ENCODE results near the gene RAB15.

The RAB15 gene

DNA sequence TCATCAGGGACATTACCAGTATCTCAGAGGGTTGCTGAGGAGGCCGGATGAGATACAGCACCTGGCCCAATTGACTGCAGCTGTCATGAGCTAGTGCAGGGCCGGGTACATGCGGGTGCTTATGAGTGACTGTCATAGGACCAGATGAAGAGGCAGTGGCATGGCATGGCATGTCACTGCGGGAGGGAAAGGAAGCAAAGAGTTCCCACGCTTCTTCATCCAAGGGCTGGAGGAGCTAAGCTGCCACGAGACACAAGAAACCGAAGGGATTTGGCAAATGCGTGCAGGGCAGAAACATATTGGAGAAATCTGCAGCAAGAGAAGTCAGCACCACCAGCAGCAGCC is 18.9 kb downstream of the RAB15 start:
- POLR2A ChIA-PET, result no interaction called here
- Histone ChIP-seq H3K4me3 (ENCODE audit: low read depth, low read length) (no peak overlapping the region), H3K27ac (ENCODE audit: extremely low read depth, low read depth, low read length) (no peak overlapping the region), H3K4me1 (ENCODE audit: control insufficient read depth, insufficient read depth, low read length) (no peaks in the 10 kb centered on the region), H3K36me3 (ENCODE audit: control insufficient read depth in 2 of 2, insufficient read depth in 1 of 2, low read length in 2 of 2) (peaks cover 0 to 36% of the 10 kb centered on the region in 2 experiments; a peak in 2 of 3 replicates), H3K9me3 (ENCODE audit: control insufficient read depth, insufficient read depth, low read depth, low read length) (no peaks in the 10 kb centered on the region)
- TF ChIP-seq ZNF248 (tag by site-specific recombination; IDR thresholded peaks at IDR 0.05) (no peak), ZBTB21 (tag by site-specific recombination; IDR thresholded peaks at IDR 0.05) (no peak)
- TF ChIP-seq, protein P1, sequence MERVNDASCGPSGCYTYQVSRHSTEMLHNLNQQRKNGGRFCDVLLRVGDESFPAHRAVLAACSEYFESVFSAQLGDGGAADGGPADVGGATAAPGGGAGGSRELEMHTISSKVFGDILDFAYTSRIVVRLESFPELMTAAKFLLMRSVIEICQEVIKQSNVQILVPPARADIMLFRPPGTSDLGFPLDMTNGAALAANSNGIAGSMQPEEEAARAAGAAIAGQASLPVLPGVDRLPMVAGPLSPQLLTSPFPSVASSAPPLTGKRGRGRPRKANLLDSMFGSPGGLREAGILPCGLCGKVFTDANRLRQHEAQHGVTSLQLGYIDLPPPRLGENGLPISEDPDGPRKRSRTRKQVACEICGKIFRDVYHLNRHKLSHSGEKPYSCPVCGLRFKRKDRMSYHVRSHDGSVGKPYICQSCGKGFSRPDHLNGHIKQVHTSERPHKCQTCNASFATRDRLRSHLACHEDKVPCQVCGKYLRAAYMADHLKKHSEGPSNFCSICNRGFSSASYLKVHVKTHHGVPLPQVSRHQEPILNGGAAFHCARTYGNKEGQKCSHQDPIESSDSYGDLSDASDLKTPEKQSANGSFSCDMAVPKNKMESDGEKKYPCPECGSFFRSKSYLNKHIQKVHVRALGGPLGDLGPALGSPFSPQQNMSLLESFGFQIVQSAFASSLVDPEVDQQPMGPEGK (tag by site-specific recombination; IDR thresholded peaks at IDR 0.05), result no peak
- CTCF ChIA-PET, result interaction anchor here (0.5 to 1.2 kb wide), 3 partner anchors 10 to 75 kb away, joined by 3 to 4 read pairs (median 3); no protein-coding TSS in a partner anchor

DNA sequence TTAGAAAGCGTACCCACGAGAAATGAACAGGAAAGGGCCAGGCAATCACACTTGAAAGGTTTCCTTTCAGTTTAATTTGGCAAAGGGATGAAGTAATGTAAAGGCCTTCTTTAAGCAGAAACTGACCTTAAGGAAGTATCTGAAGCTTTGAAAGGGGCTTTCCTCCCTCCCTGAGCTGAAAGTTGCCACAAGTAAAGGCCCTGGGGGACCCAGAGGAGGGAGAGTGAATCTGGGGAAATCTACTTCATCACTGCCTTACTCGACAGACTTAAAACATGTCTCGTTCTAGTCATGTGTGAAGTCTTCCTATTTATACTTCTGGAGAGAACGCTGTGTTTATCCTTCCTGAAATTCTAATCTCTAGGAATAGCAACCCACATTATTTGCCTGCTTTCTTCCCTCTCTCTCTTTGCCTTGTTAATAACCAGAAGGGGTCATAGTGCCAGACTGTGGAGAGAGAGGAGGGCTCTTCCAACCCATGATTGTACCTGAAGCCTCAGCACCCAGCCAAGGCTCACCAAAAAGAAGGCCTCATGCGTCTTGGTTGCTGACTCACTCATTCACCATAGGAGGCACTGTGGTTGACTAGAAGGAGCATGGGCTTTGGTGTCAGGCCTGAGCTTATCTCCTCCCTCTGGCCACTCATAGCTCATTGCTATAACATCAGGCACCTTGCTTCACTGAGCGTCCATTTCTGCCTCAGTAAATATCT is 19.4 kb downstream of the RAB15 start:
- ChIA-PET POLR2A (no interaction called here), CTCF (interaction anchor here (0.5 to 1.2 kb wide), 2 partner anchors 32 to 75 kb away, joined by 3 to 4 read pairs; no protein-coding TSS in a partner anchor)
- Histone ChIP-seq H3K36me3 (ENCODE audit: control insufficient read depth in 2 of 2, insufficient read depth in 1 of 2, low read length in 2 of 2) (peaks cover 0 to 41% of the 10 kb centered on the region in 2 experiments; a peak in 2 of 3 replicates), H3K9me3 (ENCODE audit: control insufficient read depth, insufficient read depth, low read depth, low read length) (no peaks in the 10 kb centered on the region), H3K27ac (ENCODE audit: extremely low read depth, low read depth, low read length) (no peak overlapping the region), H3K4me1 (ENCODE audit: control insufficient read depth, insufficient read depth, low read length) (no peaks in the 10 kb centered on the region), H3K4me3 (ENCODE audit: low read depth, low read length) (no peak overlapping the region)
- TF ChIP-seq, protein P2, sequence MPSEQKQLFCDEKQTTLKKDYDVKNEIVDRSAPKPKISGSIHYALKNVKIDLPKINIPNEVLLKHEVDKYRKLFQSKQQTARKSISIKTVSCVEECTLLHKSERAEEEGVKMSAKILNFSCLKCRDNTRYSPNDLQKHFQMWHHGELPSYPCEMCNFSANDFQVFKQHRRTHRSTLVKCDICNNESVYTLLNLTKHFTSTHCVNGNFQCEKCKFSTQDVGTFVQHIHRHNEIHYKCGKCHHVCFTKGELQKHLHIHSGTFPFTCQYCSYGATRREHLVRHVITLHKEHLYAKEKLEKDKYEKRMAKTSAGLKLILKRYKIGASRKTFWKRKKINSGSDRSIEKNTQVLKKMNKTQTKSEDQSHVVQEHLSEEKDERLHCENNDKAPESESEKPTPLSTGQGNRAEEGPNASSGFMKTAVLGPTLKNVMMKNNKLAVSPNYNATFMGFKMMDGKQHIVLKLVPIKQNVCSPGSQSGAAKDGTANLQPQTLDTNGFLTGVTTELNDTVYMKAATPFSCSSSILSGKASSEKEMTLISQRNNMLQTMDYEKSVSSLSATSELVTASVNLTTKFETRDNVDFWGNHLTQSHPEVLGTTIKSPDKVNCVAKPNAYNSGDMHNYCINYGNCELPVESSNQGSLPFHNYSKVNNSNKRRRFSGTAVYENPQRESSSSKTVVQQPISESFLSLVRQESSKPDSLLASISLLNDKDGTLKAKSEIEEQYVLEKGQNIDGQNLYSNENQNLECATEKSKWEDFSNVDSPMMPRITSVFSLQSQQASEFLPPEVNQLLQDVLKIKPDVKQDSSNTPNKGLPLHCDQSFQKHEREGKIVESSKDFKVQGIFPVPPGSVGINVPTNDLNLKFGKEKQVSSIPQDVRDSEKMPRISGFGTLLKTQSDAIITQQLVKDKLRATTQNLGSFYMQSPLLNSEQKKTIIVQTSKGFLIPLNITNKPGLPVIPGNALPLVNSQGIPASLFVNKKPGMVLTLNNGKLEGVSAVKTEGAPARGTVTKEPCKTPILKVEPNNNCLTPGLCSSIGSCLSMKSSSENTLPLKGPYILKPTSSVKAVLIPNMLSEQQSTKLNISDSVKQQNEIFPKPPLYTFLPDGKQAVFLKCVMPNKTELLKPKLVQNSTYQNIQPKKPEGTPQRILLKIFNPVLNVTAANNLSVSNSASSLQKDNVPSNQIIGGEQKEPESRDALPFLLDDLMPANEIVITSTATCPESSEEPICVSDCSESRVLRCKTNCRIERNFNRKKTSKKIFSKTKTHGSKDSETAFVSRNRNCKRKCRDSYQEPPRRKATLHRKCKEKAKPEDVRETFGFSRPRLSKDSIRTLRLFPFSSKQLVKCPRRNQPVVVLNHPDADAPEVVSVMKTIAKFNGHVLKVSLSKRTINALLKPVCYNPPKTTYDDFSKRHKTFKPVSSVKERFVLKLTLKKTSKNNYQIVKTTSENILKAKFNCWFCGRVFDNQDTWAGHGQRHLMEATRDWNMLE (tag by site-specific recombination; conservative IDR thresholded peaks at IDR 0.05; ENCODE audit: low read depth), result no peak
- TF ChIP-seq GLI4 (tag by site-specific recombination; IDR thresholded peaks at IDR 0.05), result no peak
- TF ChIP-seq ZNF10 (tag by site-specific recombination; IDR thresholded peaks at IDR 0.05), result no peak
- no peak for TF ChIP-seq ZNF623 (tag by site-specific recombination; IDR thresholded peaks at IDR 0.05)
- TF ChIP-seq ZNF133 (tag by site-specific recombination; IDR thresholded peaks at IDR 0.05), result no peak

DNA sequence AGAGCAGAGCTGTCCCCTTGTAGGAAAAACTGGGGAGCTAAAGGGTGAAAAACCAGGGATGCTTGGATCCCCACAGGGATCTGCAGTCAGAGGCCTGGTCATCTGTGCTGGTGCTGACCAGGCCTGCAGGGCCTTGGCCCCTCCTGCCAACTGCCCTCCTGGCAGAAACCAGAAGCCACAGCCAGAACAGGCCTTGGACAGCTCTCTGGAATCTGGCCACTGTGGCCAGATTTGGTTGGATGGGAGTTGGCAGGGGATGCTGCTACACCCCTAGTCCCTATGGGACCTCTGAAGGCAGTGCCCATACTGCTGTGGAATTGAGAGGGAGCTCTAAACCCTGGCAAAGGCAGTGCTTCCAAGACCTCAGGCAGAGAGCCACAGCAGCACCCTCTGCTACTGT is 20.4 kb downstream of the RAB15 start:
- Histone ChIP-seq H3K4me1 (ENCODE audit: control insufficient read depth, insufficient read depth, low read length) (no peaks in the 10 kb centered on the region), H3K9me3 (ENCODE audit: control insufficient read depth, insufficient read depth, low read depth, low read length) (no peaks in the 10 kb centered on the region), H3K27ac (ENCODE audit: extremely low read depth, low read depth, low read length) (no peak overlapping the region), H3K4me3 (ENCODE audit: low read depth, low read length) (no peak overlapping the region), H3K36me3 (ENCODE audit: control insufficient read depth in 2 of 2, insufficient read depth in 1 of 2, low read length in 2 of 2) (peaks cover 0 to 51% of the 10 kb centered on the region in 2 experiments; a peak in 1 of 3 replicates)
- POLR2A ChIA-PET, result no interaction called here
- TF ChIP-seq HOXA7 (CRISPR knock-in tag; IDR thresholded peaks at IDR 0.05; ENCODE audit: borderline replicate concordance), result no peak
- TF ChIP-seq, protein P3, sequence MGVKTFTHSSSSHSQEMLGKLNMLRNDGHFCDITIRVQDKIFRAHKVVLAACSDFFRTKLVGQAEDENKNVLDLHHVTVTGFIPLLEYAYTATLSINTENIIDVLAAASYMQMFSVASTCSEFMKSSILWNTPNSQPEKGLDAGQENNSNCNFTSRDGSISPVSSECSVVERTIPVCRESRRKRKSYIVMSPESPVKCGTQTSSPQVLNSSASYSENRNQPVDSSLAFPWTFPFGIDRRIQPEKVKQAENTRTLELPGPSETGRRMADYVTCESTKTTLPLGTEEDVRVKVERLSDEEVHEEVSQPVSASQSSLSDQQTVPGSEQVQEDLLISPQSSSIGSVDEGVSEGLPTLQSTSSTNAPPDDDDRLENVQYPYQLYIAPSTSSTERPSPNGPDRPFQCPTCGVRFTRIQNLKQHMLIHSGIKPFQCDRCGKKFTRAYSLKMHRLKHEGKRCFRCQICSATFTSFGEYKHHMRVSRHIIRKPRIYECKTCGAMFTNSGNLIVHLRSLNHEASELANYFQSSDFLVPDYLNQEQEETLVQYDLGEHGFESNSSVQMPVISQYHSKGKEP (tag by site-specific recombination; IDR thresholded peaks at IDR 0.05), result no peak
- CTCF ChIA-PET, result interaction anchor here (0.5 to 0.9 kb wide), 2 partner anchors 19 to 63 kb away, joined by 4 read pairs; no protein-coding TSS in a partner anchor
